Fibroblast of mammary gland (primary cell): Measurements from ENCODE around the gene BRPF1.

ENCODE experiments used
- DNase-seq: peaks from one replicate; pipeline ENCODE4 v3.0.0-alpha.2; 2010; ENCODE audit warnings: low read depth
- H3K4me3 ChIP-seq: 2 replicates; pipeline ENCODE4 v1.5.1; 2011; ENCODE audit warnings: low read depth, mild to moderate bottlenecking, low read length, moderate library complexity; ENCODE audit not compliant: control insufficient read depth
- CTCF ChIP-seq: conservative IDR thresholded peaks from 2 replicates; pipeline ENCODE4 v1.5.1; 2011; ENCODE audit warnings: low read depth, low read length, inconsistent platforms; ENCODE audit not compliant: control insufficient read depth, insufficient read depth

BRPF1 gene

GRCh38 chr3:9779721-9780457, 48.4 kb downstream of the BRPF1 start:
- no peak for TF ChIP-seq CTCF
- no peak for DNase-seq
- no peak overlapping the region for H3K4me3 ChIP-seq

GRCh38 chr3:9780458-9780812, 48.9 kb downstream of the BRPF1 start:
- TF ChIP-seq CTCF: no peak
- H3K4me3 ChIP-seq: no peak overlapping the region
- no peak for DNase-seq

GRCh38 chr3:9780910-9781309, 49.4 kb downstream of the BRPF1 start:
- H3K4me3 ChIP-seq: no peak overlapping the region
- no peak for TF ChIP-seq CTCF
- DNase-seq: no peak

- no peak overlapping the region for H3K4me3 ChIP-seq
- no peak for DNase-seq
- no peak for TF ChIP-seq CTCF
Observed at GRCh38 chr3:9781551-9781950, 50.0 kb downstream of the BRPF1 start.

- no peak for TF ChIP-seq CTCF
- H3K4me3 ChIP-seq: no peak overlapping the region
- DNase-seq: no peak
Observed at GRCh38 chr3:9781978-9782603, 50.6 kb downstream of the BRPF1 start.

- no peak for DNase-seq
- no peak for TF ChIP-seq CTCF
- no peak overlapping the region for H3K4me3 ChIP-seq
Observed at GRCh38 chr3:9782770-9783169, 51.2 kb downstream of the BRPF1 start.
